Muscle layer of colon (tissue), 2 donors: ENCODE data around the gene ME3.
"Not testable (repeated sequence)": the region's sequence is repeated elsewhere in the genome, so short reads cannot be mapped to it uniquely, and the experiment has no call there.

Source experiments
- H3K27ac ChIP-seq: one replicate; pipeline ENCODE4 v1.7.0; 2013; ENCODE audit warnings: low read depth, mild to moderate bottlenecking, low read length, moderate library complexity
- H3K27me3 ChIP-seq, 2 donors: one replicate each; pipeline ENCODE4 v1.7.0; 2013; ENCODE audit warnings: low read length in 2 of 2, mild to moderate bottlenecking in 2 of 2; ENCODE audit not compliant: insufficient read depth in 2 of 2, control insufficient read depth in 1 of 2
- H3K36me3 ChIP-seq: one replicate; pipeline ENCODE4 v1.7.0; 2013; ENCODE audit warnings: mild to moderate bottlenecking, low read length; ENCODE audit not compliant: insufficient read depth
- H3K4me1 ChIP-seq: one replicate; pipeline ENCODE4 v1.7.0; 2013; ENCODE audit warnings: mild to moderate bottlenecking, low read length; ENCODE audit not compliant: insufficient read depth
- H3K4me3 ChIP-seq, 2 donors: one replicate each; pipeline ENCODE4 v1.7.0; 2013; ENCODE audit warnings: low read length in 2 of 2, low read depth in 1 of 2, mild to moderate bottlenecking in 1 of 2, moderate library complexity in 1 of 2
- H3K9ac ChIP-seq: one replicate; pipeline ENCODE4 v1.7.0; 2013; ENCODE audit warnings: low read length
- H3K9me3 ChIP-seq: one replicate; pipeline ENCODE4 v1.7.0; 2013; ENCODE audit warnings: mild to moderate bottlenecking, low read length
- donor health status: abdominal sarcoma.
- donor health status: Adenocarcinoma of cecum.

ME3 gene

GRCh38 chr11:86446163-86446923 is 226.1 kb downstream of the ME3 start:
- H3K27me3 ChIP-seq: no peaks in the 10 kb centered on the region
- H3K4me3 ChIP-seq: no peak overlapping the region
- H3K9ac ChIP-seq: no peak overlapping the region
- no peaks in the 10 kb centered on the region for H3K9me3 ChIP-seq
- H3K27ac ChIP-seq: no peak overlapping the region
- peaks cover 28% of the 10 kb centered on the region for H3K36me3 ChIP-seq
- no peaks in the 10 kb centered on the region for H3K4me1 ChIP-seq

- H3K4me1 ChIP-seq: no peaks in the 10 kb centered on the region
- no peak overlapping the region for H3K4me3 ChIP-seq
- H3K9ac ChIP-seq: no peak overlapping the region
- H3K27ac ChIP-seq: no peak overlapping the region
- H3K9me3 ChIP-seq: no peaks in the 10 kb centered on the region
- H3K27me3 ChIP-seq: no peaks in the 10 kb centered on the region
- H3K36me3 ChIP-seq: peaks cover 28% of the 10 kb centered on the region
Measured at GRCh38 chr11:86444981-86445380, 227.4 kb downstream of the ME3 start.

DNA sequence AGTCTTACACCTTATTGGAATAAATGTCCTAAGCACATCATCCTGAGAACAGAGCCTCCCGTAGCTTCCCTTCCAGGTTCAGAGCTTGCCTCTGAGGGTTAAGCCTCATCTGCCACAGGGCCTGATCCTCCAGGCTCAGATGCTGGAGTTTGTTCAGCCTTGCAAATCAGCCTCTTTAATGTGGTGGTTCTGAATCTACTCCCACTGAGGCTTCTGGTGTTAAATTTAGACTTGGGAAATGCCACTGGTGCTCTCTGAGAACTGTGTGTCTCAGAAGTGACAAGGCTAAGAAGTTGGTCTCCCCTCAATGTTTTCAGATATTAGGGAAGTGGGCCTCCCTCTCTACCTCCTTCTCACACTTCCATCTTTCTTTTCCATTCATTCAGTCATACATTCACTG is 229.0 kb downstream of the ME3 start:
- H3K9me3 ChIP-seq: no peaks in the 10 kb centered on the region
- H3K27ac ChIP-seq: no peak overlapping the region
- H3K9ac ChIP-seq: no peak overlapping the region
- no peaks in the 10 kb centered on the region for H3K4me1 ChIP-seq
- no peaks in the 10 kb centered on the region for H3K27me3 ChIP-seq
- H3K36me3 ChIP-seq: peaks cover 28% of the 10 kb centered on the region
- H3K4me3 ChIP-seq: no peak overlapping the region

- no peaks in the 10 kb centered on the region for H3K4me1 ChIP-seq
- H3K27me3 ChIP-seq: no peaks in the 10 kb centered on the region
- no peak overlapping the region for H3K9ac ChIP-seq
- no peak overlapping the region for H3K4me3 ChIP-seq
- H3K36me3 ChIP-seq: peaks cover 28% of the 10 kb centered on the region
- no peaks in the 10 kb centered on the region for H3K9me3 ChIP-seq
- no peak overlapping the region for H3K27ac ChIP-seq
Measured at GRCh38 chr11:86442827-86443226, 229.6 kb downstream of the ME3 start.

DNA sequence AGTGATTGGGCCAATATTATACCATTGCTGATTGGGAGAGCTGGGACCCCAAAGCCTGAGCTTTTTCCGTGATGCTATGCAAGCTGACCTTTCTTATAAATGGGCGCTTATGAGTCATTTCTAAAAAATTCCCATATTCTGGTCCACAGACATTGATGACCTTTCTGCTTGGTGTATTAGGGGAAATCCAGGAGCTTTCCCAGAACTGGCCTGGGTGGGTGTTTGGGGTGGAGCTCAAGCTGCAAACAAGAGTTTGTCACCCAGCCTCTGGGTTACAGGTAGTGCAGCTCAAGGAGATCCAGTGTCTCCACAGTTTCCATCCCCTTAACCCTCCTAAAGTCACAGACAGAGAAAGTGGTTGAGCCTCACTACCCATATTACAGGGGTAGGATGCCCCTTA is 230.0 kb downstream of the ME3 start:
- H3K4me1 ChIP-seq: no peaks in the 10 kb centered on the region
- peaks cover 28% of the 10 kb centered on the region for H3K36me3 ChIP-seq
- H3K9ac ChIP-seq: no peak overlapping the region
- no peaks in the 10 kb centered on the region for H3K9me3 ChIP-seq
- no peak overlapping the region for H3K4me3 ChIP-seq
- H3K27me3 ChIP-seq: no peaks in the 10 kb centered on the region
- no peak overlapping the region for H3K27ac ChIP-seq

- H3K27me3 ChIP-seq: no peaks in the 10 kb centered on the region
- no peak overlapping the region for H3K9ac ChIP-seq
- no peaks in the 10 kb centered on the region for H3K9me3 ChIP-seq
- peaks cover 18% of the 10 kb centered on the region for H3K36me3 ChIP-seq
- H3K4me1 ChIP-seq: no peaks in the 10 kb centered on the region
- H3K4me3 ChIP-seq: no peak overlapping the region
- H3K27ac ChIP-seq: peak overlapping the region; percentile 7
Measured at GRCh38 chr11:86440843-86441242, 231.6 kb downstream of the ME3 start.

GRCh38 chr11:86440305-86440716 is 232.1 kb downstream of the ME3 start:
- Histone ChIP-seq H3K36me3 (peaks cover 17% of the 10 kb centered on the region), H3K27me3 (no peaks in the 10 kb centered on the region), H3K27ac (no peak overlapping the region), H3K4me1 (no peaks in the 10 kb centered on the region), H3K9me3 (no peaks in the 10 kb centered on the region), H3K4me3 (no peak overlapping the region), H3K9ac (no peak overlapping the region)

DNA sequence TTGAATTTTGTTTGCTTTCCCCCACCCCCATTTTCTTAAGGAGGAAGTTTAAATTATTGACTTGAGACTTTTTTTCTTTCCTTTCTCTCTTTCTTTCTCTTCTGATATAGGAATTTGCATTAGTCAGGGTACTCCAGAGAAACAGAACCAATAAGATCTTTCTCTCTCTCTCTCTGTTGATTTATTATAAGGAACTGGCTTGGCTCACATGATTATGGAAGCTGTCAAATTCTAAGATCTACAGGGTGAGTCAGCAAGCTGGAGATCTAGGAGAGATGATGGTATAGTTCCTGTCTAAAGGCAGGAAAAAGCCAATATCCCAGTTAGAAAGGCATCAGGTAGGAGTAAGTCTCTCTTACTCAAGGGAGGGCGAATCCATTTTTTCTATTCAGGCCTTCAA is 233.7 kb downstream of the ME3 start:
- no peak overlapping the region for H3K4me3 ChIP-seq
- no peak overlapping the region for H3K9ac ChIP-seq
- H3K27me3 ChIP-seq: no peaks in the 10 kb centered on the region
- no peak overlapping the region for H3K27ac ChIP-seq
- peaks cover 8% of the 10 kb centered on the region for H3K36me3 ChIP-seq
- H3K9me3 ChIP-seq: no peaks in the 10 kb centered on the region
- H3K4me1 ChIP-seq: no peaks in the 10 kb centered on the region

GRCh38 chr11:86435711-86436110 is 236.7 kb downstream of the ME3 start:
- H3K36me3 ChIP-seq: peaks cover 3% of the 10 kb centered on the region
- H3K27ac ChIP-seq: no peak overlapping the region
- no peak overlapping the region for H3K9ac ChIP-seq
- H3K4me3 ChIP-seq: no peak overlapping the region
- H3K9me3 ChIP-seq: no peaks in the 10 kb centered on the region
- no peaks in the 10 kb centered on the region for H3K27me3 ChIP-seq
- no peaks in the 10 kb centered on the region for H3K4me1 ChIP-seq

DNA sequence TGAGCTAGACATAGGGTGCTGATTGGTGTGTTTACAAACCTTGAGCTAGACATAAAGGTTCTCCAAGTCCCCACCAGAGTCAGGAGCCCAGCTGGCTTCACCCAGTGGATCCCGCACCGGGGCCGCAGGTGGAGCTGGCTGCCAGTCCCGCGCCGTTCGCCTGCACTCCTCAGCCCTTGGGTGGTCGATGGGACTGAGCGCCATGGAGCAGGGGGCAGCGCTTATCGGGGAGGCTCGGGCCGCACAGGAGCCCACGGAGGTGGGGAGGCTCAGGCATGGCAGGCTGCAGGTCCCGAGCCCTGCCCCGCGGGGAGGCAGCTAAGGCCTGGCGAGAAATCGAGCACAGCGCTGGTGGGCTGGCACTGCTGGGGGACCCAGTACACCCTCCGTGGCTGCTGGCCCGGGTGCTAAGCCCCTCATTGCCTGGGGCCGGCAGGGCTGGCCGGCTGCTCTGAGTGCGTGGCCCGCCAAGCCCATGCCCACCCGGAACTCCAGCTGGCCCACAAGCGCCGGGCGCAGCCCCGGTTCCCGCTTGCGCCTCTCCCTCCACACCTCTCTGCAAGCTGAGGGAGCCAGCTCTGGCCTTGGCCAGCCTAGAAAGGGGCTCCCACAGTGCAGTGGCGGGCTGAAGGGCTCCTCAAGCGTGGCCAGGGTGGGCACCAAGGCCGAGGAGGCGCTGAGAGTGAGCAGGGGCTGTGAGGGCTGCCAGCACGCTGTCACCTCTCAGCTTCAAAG is 238.9 kb downstream of the ME3 start:
- not testable (repeated sequence) for H3K4me1 ChIP-seq, H3K9me3 ChIP-seq, H3K27ac ChIP-seq, H3K36me3 ChIP-seq, H3K9ac ChIP-seq, H3K4me3 ChIP-seq, H3K27me3 ChIP-seq

DNA sequence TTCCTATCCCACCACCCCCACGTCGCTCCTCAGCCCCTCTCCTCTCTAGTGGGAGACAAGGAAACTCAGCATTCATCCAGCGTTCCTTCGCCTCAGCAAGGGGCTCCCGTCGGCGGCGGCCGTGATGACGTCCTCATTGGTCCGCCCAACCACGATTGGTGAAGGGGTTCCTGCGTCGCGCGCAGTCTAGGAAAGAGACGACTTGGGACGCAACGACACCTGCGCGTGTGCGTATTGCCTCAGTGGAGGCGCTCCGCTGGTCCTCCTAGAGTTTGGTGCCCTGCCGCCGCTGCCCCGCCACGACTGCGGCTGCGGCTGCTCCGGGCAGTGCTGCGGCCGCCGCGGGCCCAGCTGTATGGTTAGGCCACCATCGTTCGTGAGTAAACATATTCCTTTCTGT is 241.2 kb downstream of the ME3 start:
- H3K4me1 ChIP-seq: no peaks in the 10 kb centered on the region
- no peak overlapping the region for H3K27ac ChIP-seq
- H3K27me3 ChIP-seq: no peaks in the 10 kb centered on the region
- H3K36me3 ChIP-seq: peaks cover 3% of the 10 kb centered on the region
- H3K9ac ChIP-seq: no peak overlapping the region
- no peak overlapping the region for H3K4me3 ChIP-seq
- no peaks in the 10 kb centered on the region for H3K9me3 ChIP-seq

DNA sequence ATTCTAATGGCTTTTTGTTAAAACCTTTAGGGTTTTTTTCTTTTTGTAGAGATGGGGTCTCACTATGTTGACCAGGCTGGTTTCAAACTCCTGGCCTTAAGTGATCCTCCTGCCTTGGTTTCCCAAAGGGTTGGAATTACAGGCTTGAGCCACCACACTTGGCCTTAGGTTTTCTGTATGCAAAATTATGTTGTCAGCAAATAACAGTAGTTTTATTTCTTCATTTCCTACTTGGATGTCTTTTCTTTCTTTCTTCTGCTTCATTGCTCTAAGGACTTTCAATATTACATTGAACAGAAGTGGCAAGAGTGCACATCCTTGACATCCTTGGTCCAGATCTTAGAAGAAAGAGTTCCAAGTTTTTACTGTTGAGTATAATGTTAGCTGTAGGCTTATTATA is 245.0 kb downstream of the ME3 start:
- Histone ChIP-seq H3K4me3 (no peak overlapping the region), H3K36me3 (peaks cover 3% of the 10 kb centered on the region), H3K9me3 (no peaks in the 10 kb centered on the region), H3K27ac (no peak overlapping the region), H3K4me1 (no peaks in the 10 kb centered on the region), H3K9ac (no peak overlapping the region), H3K27me3 (no peaks in the 10 kb centered on the region)
